Activated T-helper 2 cell treated with anti-CD3 and anti-CD28 coated beads, Interferon-gamma antibody, Interleukin-2, Interleukin-4, amounts not matched to agents 10 μg/mL and 5 μg/mL and 100 μg/mL, durations not matched to agents 14 hours and 24 hours and 36 hours (primary cell): ENCODE data around the gene STARD10. TPM values are rescaled to one million over a fixed set of nuclear protein-coding genes. Genes with fewer than 3 reads are reported as not detected.

Experiments
- DNase-seq: peaks from one replicate; pipeline ENCODE4 v3.0.0; 2021; ENCODE audit warnings: low spot score
- H3K27ac Mint-ChIP-seq: one replicate; pipeline ENCODE4 v1.8.0; 2021; ENCODE audit warnings: mixed read lengths
- H3K27me3 Mint-ChIP-seq: one replicate; pipeline ENCODE4 v1.8.0; 2021; ENCODE audit warnings: low read depth, mixed read lengths
- H3K36me3 Mint-ChIP-seq: one replicate; pipeline ENCODE4 v1.8.0; 2021; ENCODE audit warnings: low read depth, mixed read lengths
- H3K4me1 Mint-ChIP-seq: one replicate; pipeline ENCODE4 v1.8.0; 2021; ENCODE audit warnings: low read depth, mixed read lengths
- H3K4me3 Mint-ChIP-seq: one replicate; pipeline ENCODE4 v1.8.0; 2021; ENCODE audit warnings: low read depth, mild to moderate bottlenecking, moderate library complexity, mixed read lengths
- H3K9me3 Mint-ChIP-seq: one replicate; pipeline ENCODE4 v1.8.0; 2021; ENCODE audit warnings: mixed read lengths
- intact Hi-C: fragments of 100-400 bp; cut with micrococcal nuclease; formaldehyde crosslinking; loops from one replicate; pipeline ENCODE4 v1.15.1; 2023
- total RNA-seq: library from RNA; stranded (reverse); gene quantifications from 2 replicates; pipeline ENCODE4 v1.2.3, GENCODE V29; 2022

STARD10 gene
- total RNA-seq, 1 donor from 2014 or later, result 10.7 TPM

GRCh38 chr11:72736452-72737069 lies 57.3 kb downstream of the STARD10 start:
- H3K36me3 Mint-ChIP-seq, result peaks cover 7% of the 10 kb centered on the region
- DNase-seq, result peak; percentile 54
- H3K9me3 Mint-ChIP-seq, result no peaks in the 10 kb centered on the region
- no peaks in the 10 kb centered on the region for H3K27me3 Mint-ChIP-seq
- peak overlapping the region; percentile 95 for H3K27ac Mint-ChIP-seq
- H3K4me1 Mint-ChIP-seq, result peaks cover 45% of the 10 kb centered on the region
- H3K4me3 Mint-ChIP-seq, result peak overlapping the region; percentile 49
- intact Hi-C loops, result loop anchor here (1.0 to 5.0 kb wide), 3 partner anchors 14 to 76 kb away; partner anchors contain the start of genes ARAP1 and ATG16L2

DNA sequence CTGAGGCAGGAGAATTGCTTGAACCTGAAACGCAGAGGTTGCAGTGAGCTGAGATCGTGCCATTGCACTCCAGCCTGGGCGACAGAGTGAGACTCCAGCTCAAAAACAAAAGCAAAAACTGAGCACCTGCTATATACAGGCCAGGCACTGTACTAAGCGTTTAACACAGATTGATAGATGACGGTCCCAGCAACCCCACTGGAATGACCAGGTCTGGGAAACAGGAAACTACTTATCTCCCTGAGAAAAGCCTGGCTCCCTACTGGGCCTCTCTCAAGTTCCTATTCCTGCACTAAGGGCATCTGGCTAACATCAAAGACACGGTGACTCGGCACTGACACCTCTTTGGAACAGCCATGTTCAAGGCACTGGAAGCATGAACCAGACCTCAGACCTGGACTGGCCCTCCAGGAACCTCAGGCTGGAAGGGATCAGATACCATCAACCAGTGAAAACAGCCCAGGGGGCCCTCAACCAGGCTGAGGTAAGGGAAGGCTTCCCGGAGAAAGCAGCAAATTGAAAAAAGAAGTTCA lies 58.3 kb downstream of the STARD10 start:
- peaks cover 16% of the 10 kb centered on the region for H3K36me3 Mint-ChIP-seq
- H3K4me3 Mint-ChIP-seq, result no peak overlapping the region
- peaks cover 35% of the 10 kb centered on the region for H3K4me1 Mint-ChIP-seq
- H3K27me3 Mint-ChIP-seq, result no peaks in the 10 kb centered on the region
- DNase-seq, result no peak
- H3K27ac Mint-ChIP-seq, result peak overlapping the region; percentile 28
- no peaks in the 10 kb centered on the region for H3K9me3 Mint-ChIP-seq
- intact Hi-C loops, result loop anchor here (1.0 to 5.0 kb wide), 3 partner anchors 13 to 77 kb away; partner anchors contain the start of genes ARAP1 and ATG16L2

DNA sequence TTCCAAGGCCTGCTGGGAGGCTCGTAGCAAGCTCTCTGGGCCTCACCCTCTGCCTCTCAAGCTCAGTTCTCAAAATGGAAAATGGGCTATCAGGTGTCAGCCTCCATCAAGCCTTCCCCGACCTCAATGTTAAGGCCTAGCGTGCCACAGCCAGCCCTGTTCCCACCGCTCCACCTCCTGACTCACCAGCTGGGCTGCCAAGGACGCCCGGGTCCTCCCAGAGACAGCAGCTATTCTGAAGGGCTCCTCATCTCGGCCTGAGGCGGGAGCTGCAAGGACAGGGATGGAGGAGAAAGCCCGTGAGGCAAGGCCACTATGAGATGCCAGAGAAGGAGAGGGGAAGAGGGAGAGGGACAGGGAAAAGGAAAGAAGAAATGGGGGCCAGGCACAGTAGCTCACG lies 61.5 kb downstream of the STARD10 start:
- H3K4me3 Mint-ChIP-seq, result no peak overlapping the region
- H3K27ac Mint-ChIP-seq, result no peak overlapping the region
- DNase-seq, result no peak
- intact Hi-C loops, result no loop called here
- H3K9me3 Mint-ChIP-seq, result no peaks in the 10 kb centered on the region
- H3K4me1 Mint-ChIP-seq, result peaks cover 14% of the 10 kb centered on the region
- peaks cover 14% of the 10 kb centered on the region for H3K36me3 Mint-ChIP-seq
- no peaks in the 10 kb centered on the region for H3K27me3 Mint-ChIP-seq

- intact Hi-C loops, result no loop called here
- Mint-ChIP-seq H3K4me3 (no peak overlapping the region), H3K36me3 (peaks cover 11% of the 10 kb centered on the region), H3K9me3 (no peaks in the 10 kb centered on the region), H3K27me3 (no peaks in the 10 kb centered on the region), H3K4me1 (peaks cover 2% of the 10 kb centered on the region), H3K27ac (no peak overlapping the region)
- DNase-seq, result no peak
Observed at GRCh38 chr11:72730737-72731136, 63.1 kb downstream of the STARD10 start.

DNA sequence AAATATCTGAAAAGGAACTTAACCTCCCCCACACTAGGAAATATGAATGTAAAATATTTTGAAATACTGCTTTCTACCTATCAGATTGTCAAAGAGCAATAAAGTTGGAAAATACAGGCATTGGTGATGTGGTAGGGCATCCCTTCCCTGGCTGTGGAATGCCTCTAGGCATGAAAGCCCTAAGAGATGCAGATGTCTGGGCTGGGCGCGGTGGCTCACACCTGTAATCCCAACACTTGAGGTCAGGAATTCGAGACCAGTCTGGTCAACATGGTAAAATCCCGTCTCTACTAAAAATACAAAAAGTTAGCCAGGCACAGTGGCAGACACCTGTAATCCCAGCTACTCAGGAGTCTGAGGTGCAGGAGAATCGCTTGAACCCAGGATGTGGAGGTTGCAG lies 63.6 kb downstream of the STARD10 start:
- Mint-ChIP-seq H3K36me3 (peaks cover 12% of the 10 kb centered on the region), H3K9me3 (no peaks in the 10 kb centered on the region), H3K27me3 (no peaks in the 10 kb centered on the region), H3K4me3 (no peak overlapping the region), H3K4me1 (peaks cover 1% of the 10 kb centered on the region), H3K27ac (no peak overlapping the region)
- intact Hi-C loops, result no loop called here
- DNase-seq, result no peak

DNA sequence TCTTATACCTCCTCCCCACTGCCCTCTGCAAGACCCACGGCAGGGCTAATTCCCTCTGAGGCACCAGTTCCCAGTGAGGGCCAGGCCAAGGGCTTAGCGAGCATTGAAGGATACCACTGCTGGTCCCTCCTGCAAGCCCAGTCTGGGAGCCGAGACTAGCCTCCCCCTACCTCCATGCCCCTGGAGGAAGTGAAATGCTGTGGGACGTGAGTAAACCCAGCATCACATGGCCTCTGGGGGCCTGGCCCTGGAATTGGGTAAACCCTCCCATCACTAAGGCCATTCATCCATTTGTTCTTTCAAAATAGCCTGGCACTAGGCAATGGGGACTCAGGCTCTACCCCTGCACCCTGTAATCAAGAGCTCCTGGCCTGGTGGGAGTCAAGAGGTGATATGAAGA lies 66.3 kb downstream of the STARD10 start:
- H3K36me3 Mint-ChIP-seq, result peaks cover 15% of the 10 kb centered on the region
- DNase-seq, result no peak
- H3K27ac Mint-ChIP-seq, result no peak overlapping the region
- no peaks in the 10 kb centered on the region for H3K27me3 Mint-ChIP-seq
- H3K4me3 Mint-ChIP-seq, result no peak overlapping the region
- intact Hi-C loops, result loop anchor here (10.0 kb wide), 1 partner anchor 417 kb away; the partner anchor contains the start of gene FCHSD2
- peaks cover 12% of the 10 kb centered on the region for H3K4me1 Mint-ChIP-seq
- no peaks in the 10 kb centered on the region for H3K9me3 Mint-ChIP-seq

GRCh38 chr11:72726266-72727220 lies 67.3 kb downstream of the STARD10 start:
- Mint-ChIP-seq H3K4me1 (peaks cover 13% of the 10 kb centered on the region), H3K4me3 (no peak overlapping the region), H3K27ac (no peak overlapping the region), H3K9me3 (no peaks in the 10 kb centered on the region), H3K27me3 (no peaks in the 10 kb centered on the region), H3K36me3 (peaks cover 14% of the 10 kb centered on the region)
- intact Hi-C loops, result loop anchor here (10.0 kb wide), 1 partner anchor 418 kb away; the partner anchor contains the start of gene FCHSD2
- DNase-seq, result no peak

DNA sequence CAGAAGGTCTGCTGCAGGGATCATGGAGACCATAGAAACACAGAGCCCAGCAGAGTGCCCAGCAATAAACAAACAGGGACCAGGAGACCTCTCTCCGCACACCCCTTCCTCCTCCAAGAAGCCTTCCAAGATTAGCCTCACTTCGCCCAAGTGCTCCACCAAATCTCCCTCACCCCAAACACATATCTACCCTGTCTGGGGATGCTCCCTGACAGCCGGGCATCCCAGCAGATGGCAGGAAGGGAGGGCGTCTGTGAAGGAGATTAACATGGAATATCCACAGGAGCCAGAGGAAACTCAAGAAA lies 68.2 kb downstream of the STARD10 start:
- Mint-ChIP-seq H3K4me3 (no peak overlapping the region), H3K4me1 (peaks cover 21% of the 10 kb centered on the region), H3K36me3 (peaks cover 11% of the 10 kb centered on the region), H3K9me3 (no peaks in the 10 kb centered on the region), H3K27me3 (no peaks in the 10 kb centered on the region), H3K27ac (no peak overlapping the region)
- intact Hi-C loops, result loop anchor here (1.0 to 10.0 kb wide), 3 partner anchors 90 to 453 kb away; partner anchors contain the start of gene FCHSD2
- DNase-seq, result no peak

DNA sequence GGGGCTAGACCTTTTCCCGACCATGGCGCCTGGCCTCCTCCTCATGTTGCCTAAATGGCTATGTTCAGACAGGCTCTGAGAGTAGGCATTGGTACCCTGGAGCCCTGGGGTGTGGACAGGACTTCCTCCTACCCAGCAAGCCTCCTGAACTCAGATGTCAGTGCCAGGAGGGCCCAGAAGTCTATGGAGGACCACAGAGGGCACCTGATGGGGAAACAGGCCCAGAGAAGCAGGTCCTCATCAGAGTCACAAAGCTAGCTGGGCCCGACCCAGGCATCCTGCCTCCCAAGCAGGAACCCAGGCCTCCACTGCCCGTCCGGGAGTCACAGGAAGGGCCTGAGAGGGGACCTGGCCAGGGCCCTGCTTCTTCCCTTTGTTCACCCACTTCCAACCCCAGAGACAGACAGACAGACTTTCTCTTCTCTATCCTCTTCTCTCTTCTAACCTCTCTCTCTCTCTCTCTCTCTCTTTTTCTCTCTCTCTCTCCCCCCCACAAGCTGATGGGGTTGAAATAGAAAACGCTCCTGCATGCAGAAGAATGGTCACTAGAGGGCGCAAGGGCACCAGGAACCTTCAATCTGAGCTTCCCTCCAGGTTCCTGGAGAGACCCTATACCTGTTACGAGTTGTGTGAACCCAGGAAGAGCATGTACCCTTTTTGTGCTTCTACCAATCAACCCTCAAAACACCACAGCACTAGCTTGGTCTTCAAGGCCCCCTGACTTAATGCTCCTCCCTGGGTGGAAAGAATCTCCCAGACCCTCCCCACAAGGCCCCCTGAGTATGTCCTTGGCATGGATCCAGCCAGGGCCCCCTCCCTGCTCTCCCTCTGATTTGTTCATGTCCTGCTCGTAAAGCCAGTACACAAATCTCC lies 68.8 kb downstream of the STARD10 start:
- intact Hi-C loops, result loop anchor here (1.0 to 10.0 kb wide), 3 partner anchors 90 to 453 kb away; partner anchors contain the start of gene FCHSD2
- Mint-ChIP-seq H3K27me3 (no peaks in the 10 kb centered on the region), H3K4me1 (peaks cover 26% of the 10 kb centered on the region), H3K4me3 (no peak overlapping the region), H3K9me3 (no peaks in the 10 kb centered on the region), H3K36me3 (peaks cover 15% of the 10 kb centered on the region), H3K27ac (peak overlapping the region; percentile 66)
- DNase-seq, result peak; percentile 65

GRCh38 chr11:72724021-72724551 lies 69.8 kb downstream of the STARD10 start:
- intact Hi-C loops, result loop anchor here (10.0 kb wide), 1 partner anchor 421 kb away; the partner anchor contains the start of gene FCHSD2
- DNase-seq, result no peak
- Mint-ChIP-seq H3K27ac (peak overlapping the region; percentile 64), H3K4me3 (no peak overlapping the region), H3K27me3 (no peaks in the 10 kb centered on the region), H3K9me3 (no peaks in the 10 kb centered on the region), H3K36me3 (peaks cover 21% of the 10 kb centered on the region), H3K4me1 (peaks cover 32% of the 10 kb centered on the region)

GRCh38 chr11:72723508-72723907 lies 70.3 kb downstream of the STARD10 start:
- intact Hi-C loops, result loop anchor here (10.0 kb wide), 1 partner anchor 421 kb away; the partner anchor contains the start of gene FCHSD2
- no peak overlapping the region for H3K4me3 Mint-ChIP-seq
- H3K36me3 Mint-ChIP-seq, result peaks cover 21% of the 10 kb centered on the region
- no peak for DNase-seq
- H3K27me3 Mint-ChIP-seq, result no peaks in the 10 kb centered on the region
- peaks cover 32% of the 10 kb centered on the region for H3K4me1 Mint-ChIP-seq
- H3K9me3 Mint-ChIP-seq, result no peaks in the 10 kb centered on the region
- peak overlapping the region; percentile 64 for H3K27ac Mint-ChIP-seq
